Ovary (tissue), 9 donors: ENCODE measurements around the gene ARPC4. TPM values are rescaled to one million over a fixed set of nuclear protein-coding genes. Genes with fewer than 3 reads are reported as not detected.

Experiments used
- DNase-seq, 5 donors: peaks; one replicate each; pipeline ENCODE4 v3.0.0-alpha.2; 2019 to 2020
- H3K27ac ChIP-seq, 2 donors: fragments of 200-600 bp; one replicate each; pipeline versions ENCODE4 v1.5.1 to v1.8.0; 2019 to 2022
- H3K27me3 ChIP-seq: fragments of 200-600 bp; one replicate; pipeline ENCODE4 v1.8.0; 2022
- H3K36me3 ChIP-seq: fragments of 200-600 bp; sonication (generic); one replicate; pipeline ENCODE4 v1.5.1; 2019
- H3K4me1 ChIP-seq: one replicate; pipeline ENCODE4 v1.8.1; 2013; ENCODE audit warnings: mild to moderate bottlenecking, moderate library complexity; ENCODE audit not compliant: insufficient read depth
- H3K4me3 ChIP-seq: fragments of 200-600 bp; sonication (generic); one replicate; pipeline ENCODE4 v1.5.1; 2017
- H3K9me3 ChIP-seq, 2 donors: fragments of 200-600 bp in 1 of 2; sonication (generic) in 1 of 2; one replicate each; pipeline versions ENCODE4 v1.5.1 to v1.8.1; 2013 to 2019; ENCODE audit warnings: mild to moderate bottlenecking in 1 of 2, moderate library complexity in 1 of 2
- EP300 ChIP-seq: sonication (generic); formaldehyde crosslinking; IDR thresholded peaks from one replicate; pipeline ENCODE4 v1.6.1; 2017; ENCODE audit warnings: antibody characterized with exemption
- POLR2A ChIP-seq: fragments of 450-650 bp; IDR thresholded peaks from one replicate; pipeline ENCODE4 v1.6.1; 2017; ENCODE audit warnings: antibody characterized with exemption, mild to moderate bottlenecking, moderate library complexity
- WGBS, 3 donors: extraction: QIAGEN DNeasy Blood & Tissue Kit in 1 of 3; methylation state at CpG; one replicate each; pipeline versions ENCODE4 v1.1.5 to v1.1.7; 2013 to 2017; 5-methylcytosine and 5-hydroxymethylcytosine counted together
- intact Hi-C, 4 donors: fragments of 100-400 bp; cut with DNase I; formaldehyde crosslinking; loops; one replicate each; pipeline versions ENCODE4 v1.11.0 to v1.15.1; 2022 to 2023
- polyA plus RNA-seq, 2 donors: library from polyadenylated mRNA; stranded (reverse); fragments of 200-250 nt in 1 of 2; fragments of 350-450 nt in 1 of 2; fragmentation: Illumina TruSeq in 1 of 2; extraction: RNeasy Lipid Tissue Mini Kit (QIAGEN cat#74804) in 1 of 2; gene quantifications; one replicate each; pipeline ENCODE4 v1.2.3, GENCODE V29; 2013 to 2014
- total RNA-seq, 7 donors: library from RNA; depleted of rRNA in 2 of 7; stranded (reverse); fragments of >200 nt in 2 of 7; fragmentation: NEBNext Ultra II Directional in 3 of 7; extraction: Animal tissue kit (Norgen Biotek cat#: 25700) in 3 of 7; gene quantifications; one replicate each; pipeline versions ENCODE4 v1.1.0 to v1.2.4, GENCODE V29; 2016 to 2023
- TF ChIP-seq, protein P1 (sequence below), 3 donors: fragments of 450-650 bp in 2 of 3; fragments of 200-600 bp in 1 of 3; IDR thresholded peaks; one replicate each; pipeline versions ENCODE4 v1.5.1 to v1.8.0; 2016 to 2022; ENCODE audit warnings: antibody characterized with exemption in 3 of 3, mild to moderate bottlenecking in 1 of 3
- donor health status: DM: no; HTN: no; CAD: no; lungs with moderate emphysema.
- donor health status: DM: no; HTN: no; CAD: no.
- donor health status: Bipolar disorder and iron deficiency.
- donor health status: DM: yes; HTN: yes; CAD: no.
- donor health status: DM: no; HTN: no; CAD: no.
- donor health status: DM: yes; HTN: yes; CAD: no.

Gene ARPC4
- total and polyA plus RNA-seq, 9 donors, result 58.3 to 189 (median 85.1) TPM

DNA sequence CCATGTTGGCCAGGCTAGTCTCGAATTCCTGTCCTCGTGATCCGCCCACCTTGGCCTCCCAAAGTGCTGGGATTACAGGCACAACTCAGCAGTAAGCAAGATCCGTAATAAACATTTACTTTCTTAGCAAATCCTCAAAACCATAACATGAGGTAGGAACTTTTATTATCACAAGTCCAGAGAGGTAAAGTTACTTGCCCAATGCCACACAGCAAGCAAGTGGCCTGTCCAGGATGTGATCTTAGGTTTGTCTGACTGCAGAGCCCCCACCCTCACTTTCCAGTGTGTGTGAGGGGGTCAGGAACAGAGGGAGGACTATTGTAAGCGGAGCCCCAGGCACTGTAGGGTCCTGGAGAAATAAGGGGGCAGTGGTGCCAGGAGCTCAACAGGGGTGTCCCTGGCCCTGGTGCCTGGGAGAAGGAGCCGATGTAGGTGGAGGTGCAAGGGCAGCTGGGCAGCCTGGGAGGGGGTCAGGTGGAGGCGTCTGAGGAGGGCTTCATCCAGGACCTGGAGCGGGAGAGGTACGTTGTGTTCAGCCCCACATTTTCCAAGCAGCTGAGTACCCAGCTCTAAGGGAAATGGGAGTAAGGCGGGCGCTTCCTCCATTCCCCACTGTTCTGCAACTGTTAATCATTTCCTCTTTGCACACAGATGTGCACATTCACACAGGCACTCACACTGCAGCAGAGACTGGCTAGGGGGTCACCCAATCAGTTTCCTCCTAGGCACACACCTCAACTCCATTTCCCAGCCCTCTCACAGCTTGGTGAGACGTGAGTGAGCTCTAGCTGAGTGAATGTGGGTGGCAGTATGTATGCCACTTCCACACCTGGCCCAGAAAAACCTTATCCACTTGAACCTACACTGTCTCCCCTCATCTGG lies 45.1 kb downstream of the ARPC4 start:
- no peak for DNase-seq
- intact Hi-C loops, result no loop called here
- 80 to 89% (median 86%) methylated on average over 12 of the region's 12 CpGs for whole genome bisulfite sequencing, 3 donors
- Histone ChIP-seq H3K9me3 (no peaks in the 10 kb centered on the region), H3K4me1 (no peaks in the 10 kb centered on the region), H3K27me3 (no peaks in the 10 kb centered on the region), H3K4me3 (no peak overlapping the region), H3K27ac (no peak overlapping the region), H3K36me3 (no peaks in the 10 kb centered on the region)
- TF ChIP-seq, protein P1, sequence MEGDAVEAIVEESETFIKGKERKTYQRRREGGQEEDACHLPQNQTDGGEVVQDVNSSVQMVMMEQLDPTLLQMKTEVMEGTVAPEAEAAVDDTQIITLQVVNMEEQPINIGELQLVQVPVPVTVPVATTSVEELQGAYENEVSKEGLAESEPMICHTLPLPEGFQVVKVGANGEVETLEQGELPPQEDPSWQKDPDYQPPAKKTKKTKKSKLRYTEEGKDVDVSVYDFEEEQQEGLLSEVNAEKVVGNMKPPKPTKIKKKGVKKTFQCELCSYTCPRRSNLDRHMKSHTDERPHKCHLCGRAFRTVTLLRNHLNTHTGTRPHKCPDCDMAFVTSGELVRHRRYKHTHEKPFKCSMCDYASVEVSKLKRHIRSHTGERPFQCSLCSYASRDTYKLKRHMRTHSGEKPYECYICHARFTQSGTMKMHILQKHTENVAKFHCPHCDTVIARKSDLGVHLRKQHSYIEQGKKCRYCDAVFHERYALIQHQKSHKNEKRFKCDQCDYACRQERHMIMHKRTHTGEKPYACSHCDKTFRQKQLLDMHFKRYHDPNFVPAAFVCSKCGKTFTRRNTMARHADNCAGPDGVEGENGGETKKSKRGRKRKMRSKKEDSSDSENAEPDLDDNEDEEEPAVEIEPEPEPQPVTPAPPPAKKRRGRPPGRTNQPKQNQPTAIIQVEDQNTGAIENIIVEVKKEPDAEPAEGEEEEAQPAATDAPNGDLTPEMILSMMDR (IDR thresholded peaks at IDR 0.05), result no peak
- TF ChIP-seq EP300, result no peak
- TF ChIP-seq POLR2A, result no peak

- no peak for TF ChIP-seq EP300
- TF ChIP-seq, protein P1 (IDR thresholded peaks at IDR 0.05), result no peak
- no peak for TF ChIP-seq POLR2A
- DNase-seq, result no peak
- Histone ChIP-seq H3K4me3 (no peak overlapping the region), H3K27me3 (no peaks in the 10 kb centered on the region), H3K9me3 (no peaks in the 10 kb centered on the region), H3K27ac (no peak overlapping the region), H3K36me3 (no peaks in the 10 kb centered on the region), H3K4me1 (no peaks in the 10 kb centered on the region)
- intact Hi-C loops, result no loop called here
- WGBS, 3 donors, result 68 to 78% (median 72%) methylated on average over 4 of the region's 4 CpGs
Measured at GRCh38 chr3:9838856-9839255, 46.0 kb downstream of the ARPC4 start.

- Histone ChIP-seq H3K4me1 (no peaks in the 10 kb centered on the region), H3K27me3 (no peaks in the 10 kb centered on the region), H3K36me3 (no peaks in the 10 kb centered on the region), H3K9me3 (no peaks in the 10 kb centered on the region), H3K4me3 (no peak overlapping the region), H3K27ac (no peak overlapping the region)
- intact Hi-C loops, result loop anchor here in 1 of 4 donors (10.0 kb wide), 1 partner anchor 104 kb away; no protein-coding TSS in a partner anchor
- DNase-seq, result no peak
- WGBS, 3 donors, result 79 to 92% (median 81%) methylated on average over 8 of the region's 8 CpGs
- TF ChIP-seq POLR2A (no peak), EP300 (no peak)
- TF ChIP-seq, protein P1 (IDR thresholded peaks at IDR 0.05), result no peak
Measured at GRCh38 chr3:9841015-9841414, 48.1 kb downstream of the ARPC4 start.

DNA sequence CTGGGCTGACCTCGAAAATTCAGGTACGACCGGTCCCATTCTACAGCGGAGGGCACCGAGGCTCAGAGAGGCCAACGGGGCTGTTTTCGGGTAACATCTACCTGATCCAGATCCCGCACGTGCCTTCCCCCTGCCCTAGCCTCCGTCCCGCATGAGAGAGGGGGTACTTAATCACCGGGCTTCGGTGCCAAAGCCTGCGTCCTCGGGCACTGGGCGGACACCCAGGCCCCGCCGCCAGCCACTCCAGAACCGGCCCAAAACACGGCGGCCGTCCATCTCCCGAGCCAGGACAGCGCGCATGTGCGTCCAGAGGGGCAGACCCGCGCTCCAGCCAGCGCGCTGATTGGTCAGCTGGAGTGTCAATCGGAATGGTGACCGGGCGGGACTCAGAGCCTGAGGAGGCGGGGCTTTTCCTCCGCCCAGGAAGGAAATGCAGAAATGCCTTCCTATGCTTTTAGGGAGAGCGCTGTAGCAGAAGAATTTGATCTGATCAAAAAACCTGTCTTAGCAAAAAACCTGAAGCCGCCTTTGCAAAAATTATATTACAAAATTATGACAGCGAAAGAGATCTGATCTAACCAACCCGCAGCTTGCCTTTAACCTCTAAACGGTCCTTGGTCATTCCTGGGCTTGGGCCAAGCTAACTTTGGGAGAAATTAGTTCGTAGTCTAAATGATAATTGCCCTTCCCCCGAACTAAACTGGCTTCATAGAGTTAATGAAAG lies 51.0 kb downstream of the ARPC4 start, which contains the start of gene RPUSD3:
RPUSD3 (minus strand) TSS at position 294 of the 724 bp plus-strand sequence; CDS start at position 276, 18 bp downstream.
- intact Hi-C loops, result loop anchor here in 1 of 4 donors (10.0 kb wide), 1 partner anchor 101 kb away; no protein-coding TSS in a partner anchor
- H3K4me1 ChIP-seq, result no peaks in the 10 kb centered on the region
- peak within 1 kb of the TSS; percentile 34 to 53 for H3K27ac ChIP-seq
- 0 to 1% (median 0%) methylated on average over 42 of the region's 42 CpGs for WGBS, 3 donors
- DNase-seq, result peak; percentile 98 to 100 (median 99)
- no peak for TF ChIP-seq EP300
- TF ChIP-seq, protein P1 (IDR thresholded peaks at IDR 0.05), result no peak
- TF ChIP-seq POLR2A, result peak; percentile 60
- H3K27me3 ChIP-seq, result no peaks in the 10 kb centered on the region
- no peaks in the 10 kb centered on the region for H3K9me3 ChIP-seq
- no peaks in the 10 kb centered on the region for H3K36me3 ChIP-seq
- H3K4me3 ChIP-seq, result peak within 1 kb of the TSS; percentile 87
